GM21447 (cell line): ENCODE data around the gene MED26.
A peak's percentile ranks its signal among the peaks of the same experiment; 100 is the strongest.
"Not testable (repeated sequence)": the region's sequence is repeated elsewhere in the genome, so short reads cannot be mapped to it uniquely, and the experiment has no call there.

Experiments
- ATAC-seq: cut with Tn5 transposase; IDR thresholded peaks from one replicate; pipeline ENCODE4 v1.9.1; 2021; ENCODE audit not compliant: unreplicated experiment

Gene MED26

GRCh38 chr19:16575861-16576689 lies 51.9 kb downstream of the MED26 start:
- ATAC-seq = no peak

GRCh38 chr19:16575282-16575681 lies 52.7 kb downstream of the MED26 start:
- ATAC-seq = no peak

GRCh38 chr19:16573925-16574324 lies 54.1 kb downstream of the MED26 start:
- no peak for ATAC-seq

GRCh38 chr19:16573296-16573695 lies 54.7 kb downstream of the MED26 start:
- ATAC-seq = no peak

GRCh38 chr19:16572332-16573211 lies 55.4 kb downstream of the MED26 start, which contains the start of gene SLC35E1:
TSS of gene SLC35E1 (minus strand) at chr19:16572415. CDS start at chr19:16572364, 51 bp downstream.
- peak; percentile 73 for ATAC-seq

- ATAC-seq = peak; percentile 17
Observed at GRCh38 chr19:16571822-16572331, 56.1 kb downstream of the MED26 start.

- no peak for ATAC-seq
Observed at GRCh38 chr19:16571283-16571682, 56.7 kb downstream of the MED26 start.

GRCh38 chr19:16569609-16570320 lies 58.2 kb downstream of the MED26 start:
- ATAC-seq = no peak

GRCh38 chr19:16566702-16567101 lies 61.3 kb downstream of the MED26 start:
- no peak for ATAC-seq

GRCh38 chr19:16566161-16566560 lies 61.8 kb downstream of the MED26 start:
- no peak for ATAC-seq

GRCh38 chr19:16564842-16565241 lies 63.2 kb downstream of the MED26 start:
- ATAC-seq = no peak

GRCh38 chr19:16562608-16563025 lies 65.4 kb downstream of the MED26 start:
- no peak for ATAC-seq

- ATAC-seq = no peak
Observed at GRCh38 chr19:16561382-16561781, 66.6 kb downstream of the MED26 start.

- ATAC-seq = no peak
Observed at GRCh38 chr19:16559780-16560276, 68.2 kb downstream of the MED26 start.

- ATAC-seq = no peak
Observed at GRCh38 chr19:16554776-16555175, 73.2 kb downstream of the MED26 start.

- ATAC-seq = not testable (repeated sequence)
Observed at GRCh38 chr19:16551902-16552301, 76.1 kb downstream of the MED26 start.

- ATAC-seq = no peak
Observed at GRCh38 chr19:16548956-16549355, 79.0 kb downstream of the MED26 start.

GRCh38 chr19:16544473-16545231 lies 83.4 kb downstream of the MED26 start:
- ATAC-seq = no peak

GRCh38 chr19:16543734-16544133 lies 84.3 kb downstream of the MED26 start:
- not testable (repeated sequence) for ATAC-seq

- ATAC-seq = no peak
Observed at GRCh38 chr19:16542910-16543472, 85.0 kb downstream of the MED26 start.
